BLaER1 (cell line): ENCODE data around the gene CAPN3.
A peak's percentile ranks its signal among the peaks of the same experiment; 100 is the strongest.
"Not testable (repeated sequence)": the region's sequence is repeated elsewhere in the genome, so short reads cannot be mapped to it uniquely, and the experiment has no call there.

Experiments
- H3K27ac ChIP-seq: shearing (Covaris generic); formaldehyde crosslinking; 2 replicates; pipeline ENCODE4 v1.8.1; 2022
- H3K27me3 ChIP-seq: shearing (Covaris generic); formaldehyde crosslinking; 2 replicates; pipeline ENCODE4 v1.8.1; 2022
- H3K36me3 ChIP-seq: shearing (Covaris generic); formaldehyde crosslinking; 2 replicates; pipeline ENCODE4 v1.8.1; 2022
- H3K4me1 ChIP-seq: shearing (Covaris generic); formaldehyde crosslinking; 2 replicates; pipeline ENCODE4 v1.8.1; 2022
- H3K4me2 ChIP-seq: shearing (Covaris generic); formaldehyde crosslinking; 2 replicates; pipeline ENCODE4 v1.8.1; 2022
- H3K4me3 ChIP-seq: shearing (Covaris generic); formaldehyde crosslinking; 2 replicates; pipeline ENCODE4 v1.8.1; 2022
- H3K9ac ChIP-seq: shearing (Covaris generic); formaldehyde crosslinking; 2 replicates; pipeline ENCODE4 v1.8.1; 2022
- H3K9me3 ChIP-seq: shearing (Covaris generic); formaldehyde crosslinking; 2 replicates; pipeline ENCODE4 v1.8.1; 2022
- H4K20me1 ChIP-seq: shearing (Covaris generic); formaldehyde crosslinking; 2 replicates; pipeline ENCODE4 v1.8.1; 2022
- Cebpa-rat ChIP-seq: shearing (Covaris generic); IDR thresholded peaks from 2 replicates; pipeline ENCODE4 v1.8.1; 2022

Gene CAPN3

GRCh38 chr15:42335074-42335473 lies 24.2 kb upstream of the CAPN3 start:
- peaks cover 30% of the 10 kb centered on the region for H3K9me3 ChIP-seq
- no peak overlapping the region for H3K27ac ChIP-seq
- no peaks in the 10 kb centered on the region for H4K20me1 ChIP-seq
- H3K4me2 ChIP-seq = no peak overlapping the region
- peaks cover 12% of the 10 kb centered on the region for H3K4me1 ChIP-seq
- no peak overlapping the region for H3K9ac ChIP-seq
- no peak overlapping the region for H3K4me3 ChIP-seq
- H3K36me3 ChIP-seq = peaks cover 30% of the 10 kb centered on the region
- no peak for TF ChIP-seq Cebpa-rat
- no peaks in the 10 kb centered on the region for H3K27me3 ChIP-seq

DNA sequence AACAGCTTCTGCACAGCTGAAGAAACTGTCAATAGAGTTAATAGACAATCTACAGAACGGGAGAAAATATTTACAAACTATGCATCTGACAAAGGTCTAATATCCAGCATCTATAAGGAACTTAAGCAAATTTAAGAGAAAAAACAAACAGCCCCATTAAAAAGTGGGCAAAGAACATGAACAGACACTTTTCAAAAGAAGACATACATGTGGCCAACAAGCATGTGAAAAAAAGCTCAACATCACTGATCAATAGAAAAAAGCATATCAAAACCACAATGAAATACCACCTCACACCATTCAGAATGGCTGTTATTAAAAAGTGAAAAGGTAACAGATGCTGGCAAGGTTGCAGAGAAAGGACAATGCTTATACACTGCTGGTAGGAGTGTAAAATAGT lies 22.7 kb upstream of the CAPN3 start:
- Histone ChIP-seq H3K4me1 (peaks cover 12% of the 10 kb centered on the region), H3K9me3 (peaks cover 30% of the 10 kb centered on the region), H3K36me3 (peaks cover 19% of the 10 kb centered on the region)
- not testable (repeated sequence) for H3K9ac ChIP-seq, H3K27ac ChIP-seq, H3K4me2 ChIP-seq, H3K4me3 ChIP-seq, H3K27me3 ChIP-seq, H4K20me1 ChIP-seq

DNA sequence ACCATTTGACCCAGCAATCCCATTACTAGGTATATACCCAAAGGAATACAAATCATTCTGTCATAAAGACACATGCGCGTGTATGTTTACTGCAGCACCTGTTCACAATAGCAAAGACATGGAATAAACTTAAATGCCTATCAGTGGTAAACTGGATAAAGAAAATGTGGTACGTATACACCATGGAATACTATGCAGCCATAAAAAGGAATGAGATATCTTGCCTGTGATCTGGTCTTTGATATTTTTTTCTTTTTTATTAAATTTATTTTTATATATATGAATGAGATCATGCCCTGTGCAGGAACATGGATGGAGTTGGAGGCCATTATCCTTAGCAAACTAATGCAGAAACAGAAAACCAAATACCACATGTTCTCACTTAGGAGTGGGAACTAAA lies 22.2 kb upstream of the CAPN3 start:
- H3K27me3 ChIP-seq, H3K9ac ChIP-seq, H3K27ac ChIP-seq, H3K4me3 ChIP-seq, H4K20me1 ChIP-seq, H3K4me2 ChIP-seq: not testable (repeated sequence)
- Histone ChIP-seq H3K4me1 (peaks cover 12% of the 10 kb centered on the region), H3K36me3 (peaks cover 19% of the 10 kb centered on the region), H3K9me3 (peaks cover 30% of the 10 kb centered on the region)

- Histone ChIP-seq H4K20me1 (no peaks in the 10 kb centered on the region), H3K27ac (no peak overlapping the region), H3K4me2 (peak overlapping the region; percentile 7; the same call in 1 of the 2 replicates), H3K9ac (no peak overlapping the region), H3K4me3 (no peak overlapping the region), H3K9me3 (peaks cover 30% of the 10 kb centered on the region), H3K27me3 (no peaks in the 10 kb centered on the region), H3K36me3 (peaks cover 33% of the 10 kb centered on the region), H3K4me1 (peaks cover 12% of the 10 kb centered on the region)
- no peak for TF ChIP-seq Cebpa-rat
Observed at GRCh38 chr15:42338500-42338899, 20.8 kb upstream of the CAPN3 start.

DNA sequence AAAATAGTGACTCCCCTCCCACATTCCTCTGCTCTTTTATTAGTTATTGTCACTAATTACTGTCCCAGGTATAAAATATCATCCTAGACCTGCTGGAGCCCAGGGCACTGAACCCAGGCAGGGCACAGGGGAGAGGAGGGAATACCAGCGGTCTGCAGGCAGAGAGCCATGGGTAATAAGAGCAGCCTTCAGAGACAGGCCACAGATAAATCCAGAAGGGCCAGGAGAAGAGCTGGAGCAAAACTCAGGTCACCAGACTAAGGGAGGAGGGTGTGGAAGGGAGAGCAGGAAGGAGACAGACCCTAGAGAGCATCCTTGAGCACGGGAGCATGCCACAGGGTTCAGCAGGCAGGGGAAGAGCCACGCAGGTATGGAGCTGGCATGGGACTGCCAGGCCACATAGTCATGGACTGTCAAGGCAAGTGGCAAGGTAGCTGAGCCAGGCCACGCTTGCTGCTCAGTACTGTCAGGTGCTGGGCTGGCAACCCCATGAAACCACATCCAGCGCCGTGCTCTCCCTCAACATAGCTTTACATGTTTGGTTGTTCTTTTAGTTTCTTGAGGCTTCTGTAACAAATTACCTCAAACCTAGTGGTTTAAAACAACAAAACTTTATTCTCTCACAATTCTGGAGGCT lies 15.6 kb upstream of the CAPN3 start:
- TF ChIP-seq Cebpa-rat = no peak
- peaks cover 63% of the 10 kb centered on the region for H3K36me3 ChIP-seq

DNA sequence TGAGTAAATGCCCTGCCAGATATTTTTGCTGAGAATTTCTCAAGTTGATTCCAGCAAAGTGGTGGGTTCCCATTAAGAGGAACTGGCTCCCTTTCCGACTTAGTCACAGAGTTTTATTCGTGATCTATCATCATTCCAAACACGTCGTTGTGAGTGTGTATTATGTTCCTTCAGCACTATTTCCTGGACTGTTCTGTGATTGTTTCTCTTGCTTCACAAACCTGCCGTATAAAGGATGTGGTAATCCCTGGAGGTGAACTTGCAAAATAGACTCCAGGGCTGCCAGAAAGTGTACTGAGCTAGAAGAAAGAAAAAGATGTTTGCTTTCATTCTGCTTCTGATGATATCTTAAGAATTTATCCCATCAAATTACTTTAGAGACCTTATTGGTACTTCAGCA lies 14.5 kb upstream of the CAPN3 start:
- Histone ChIP-seq H3K36me3 (peaks cover 69% of the 10 kb centered on the region), H3K9me3 (no peaks in the 10 kb centered on the region), H3K9ac (no peak overlapping the region), H3K27ac (no peak overlapping the region), H4K20me1 (no peaks in the 10 kb centered on the region), H3K4me2 (no peak overlapping the region), H3K4me1 (0 out of 2 replicates have a peak, but pooled peaks cover 5% of the 10 kb centered on the region), H3K27me3 (no peaks in the 10 kb centered on the region), H3K4me3 (no peak overlapping the region)
- TF ChIP-seq Cebpa-rat = no peak

More for the DNA sequence above, 15.6 kb upstream of the CAPN3 start:
- Histone ChIP-seq H3K27ac (no peak overlapping the region), H3K4me3 (no peak overlapping the region), H3K4me1 (peaks cover 5% of the 10 kb centered on the region; the same call in 1 of the 2 replicates), H3K9ac (no peak overlapping the region), H3K9me3 (no peaks in the 10 kb centered on the region), H3K27me3 (no peaks in the 10 kb centered on the region), H4K20me1 (no peaks in the 10 kb centered on the region), H3K4me2 (no peak overlapping the region)

GRCh38 chr15:42345504-42345903 lies 13.8 kb upstream of the CAPN3 start:
- no peak for TF ChIP-seq Cebpa-rat
- peaks cover 68% of the 10 kb centered on the region for H3K36me3 ChIP-seq
- no peaks in the 10 kb centered on the region for H3K9me3 ChIP-seq
- 0 out of 2 replicates have a peak overlapping the region, but pooled peaks have one; percentile 2 for H3K4me2 ChIP-seq
- H3K9ac ChIP-seq = no peak overlapping the region
- no peaks in the 10 kb centered on the region for H3K27me3 ChIP-seq
- no peak overlapping the region for H3K27ac ChIP-seq
- no peaks in the 10 kb centered on the region for H4K20me1 ChIP-seq
- H3K4me3 ChIP-seq = no peak overlapping the region
- H3K4me1 ChIP-seq = 0 out of 2 replicates have a peak, but pooled peaks cover 5% of the 10 kb centered on the region

DNA sequence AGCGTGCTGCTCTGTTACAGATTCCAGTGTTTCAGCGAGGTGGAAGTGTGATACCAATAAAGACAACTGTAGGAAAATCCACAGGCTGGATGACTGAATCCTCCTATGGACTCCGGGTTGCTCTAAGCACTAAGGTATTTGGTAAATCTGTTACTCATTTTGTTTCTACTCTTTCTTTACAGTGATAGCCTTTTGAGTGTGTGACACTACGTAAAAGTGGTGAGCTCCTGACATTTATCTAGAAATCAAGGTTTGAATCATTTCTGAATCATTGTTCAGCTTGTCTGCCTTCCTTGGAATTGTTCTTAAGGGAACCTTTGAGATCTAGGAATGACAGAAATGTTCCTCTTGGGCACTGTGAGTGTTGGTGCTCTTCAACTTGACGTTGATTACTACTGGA lies 11.2 kb upstream of the CAPN3 start:
- Histone ChIP-seq H4K20me1 (no peaks in the 10 kb centered on the region), H3K4me3 (no peak overlapping the region), H3K36me3 (peaks cover 81% of the 10 kb centered on the region), H3K4me2 (no peak overlapping the region), H3K27ac (no peak overlapping the region), H3K9ac (no peak overlapping the region), H3K4me1 (0 out of 2 replicates have a peak, but pooled peaks cover 5% of the 10 kb centered on the region), H3K27me3 (no peaks in the 10 kb centered on the region), H3K9me3 (no peaks in the 10 kb centered on the region)
- no peak for TF ChIP-seq Cebpa-rat

DNA sequence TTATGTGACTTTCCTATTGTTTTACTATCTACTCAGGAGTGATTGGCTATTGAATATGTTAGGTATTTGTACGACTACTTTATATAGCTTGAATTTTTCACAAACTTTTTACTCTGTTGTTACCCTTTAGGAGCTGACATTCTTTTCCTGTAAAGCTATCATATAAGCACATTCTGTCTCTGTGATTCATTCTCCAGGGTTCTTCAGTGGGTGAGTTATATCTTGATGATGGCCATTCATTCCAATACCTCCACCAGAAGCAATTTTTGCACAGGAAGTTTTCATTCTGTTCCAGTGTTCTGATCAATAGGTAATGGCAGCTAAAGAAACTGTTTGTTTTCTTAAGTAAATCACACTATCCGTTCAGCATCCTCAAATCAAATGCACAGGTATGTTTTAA lies 10.1 kb upstream of the CAPN3 start:
- Histone ChIP-seq H3K4me1 (0 out of 2 replicates have a peak, but pooled peaks cover 5% of the 10 kb centered on the region), H3K36me3 (peaks cover 81% of the 10 kb centered on the region), H3K27ac (no peak overlapping the region), H4K20me1 (no peaks in the 10 kb centered on the region), H3K4me2 (no peak overlapping the region), H3K27me3 (no peaks in the 10 kb centered on the region), H3K4me3 (no peak overlapping the region), H3K9me3 (no peaks in the 10 kb centered on the region), H3K9ac (no peak overlapping the region)
- no peak for TF ChIP-seq Cebpa-rat

GRCh38 chr15:42352401-42352800 lies 6.9 kb upstream of the CAPN3 start:
- Histone ChIP-seq H3K27me3 (no peaks in the 10 kb centered on the region), H3K27ac (no peak overlapping the region), H3K9ac (no peak overlapping the region), H3K36me3 (peaks cover 67% of the 10 kb centered on the region), H3K4me2 (no peak overlapping the region), H3K4me1 (no peaks in the 10 kb centered on the region), H3K9me3 (no peaks in the 10 kb centered on the region), H4K20me1 (no peaks in the 10 kb centered on the region), H3K4me3 (no peak overlapping the region)
- TF ChIP-seq Cebpa-rat = no peak

DNA sequence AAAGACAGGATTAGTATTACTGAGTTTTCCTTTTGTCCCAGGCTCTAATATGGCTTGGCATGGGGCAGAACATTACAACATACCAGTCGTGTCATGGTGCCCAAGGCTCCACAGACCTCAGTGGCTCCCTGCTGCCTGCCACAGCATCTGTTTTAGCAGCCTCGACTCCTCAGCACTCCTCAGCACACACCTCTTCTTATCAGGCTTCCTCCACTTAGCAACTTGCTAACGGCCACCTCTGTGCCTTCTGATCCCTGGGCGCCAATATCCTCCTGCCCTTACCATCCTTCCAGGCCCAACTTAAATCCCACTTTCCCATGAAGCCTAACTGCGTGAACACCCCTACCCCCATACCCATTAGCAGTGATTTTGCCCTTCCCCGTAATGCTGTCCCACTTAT lies 6.2 kb upstream of the CAPN3 start:
- Histone ChIP-seq H3K27me3 (no peaks in the 10 kb centered on the region), H4K20me1 (no peaks in the 10 kb centered on the region), H3K4me3 (no peak overlapping the region), H3K27ac (no peak overlapping the region), H3K9me3 (no peaks in the 10 kb centered on the region), H3K4me2 (no peak overlapping the region), H3K4me1 (no peaks in the 10 kb centered on the region), H3K36me3 (peaks cover 61% of the 10 kb centered on the region), H3K9ac (no peak overlapping the region)
- no peak for TF ChIP-seq Cebpa-rat
